MG63 (cell line): ENCODE measurements around the gene ARL16. TPM values are rescaled to one million over a fixed set of nuclear protein-coding genes. Genes with fewer than 3 reads are reported as not detected.

Source experiments
- DNase-seq: peaks from one replicate; pipeline ENCODE4 v3.0.0-alpha.2; 2020
- H3K27me3 ChIP-seq: fragments of 250-450 bp; sonication (Bioruptor Pico); 2 replicates; pipeline ENCODE4 v1.5.1; 2020; ENCODE audit warnings: mild to moderate bottlenecking, moderate library complexity
- H3K36me3 ChIP-seq: fragments of 250-450 bp; sonication (Bioruptor Pico); 2 replicates; pipeline ENCODE4 v1.5.1; 2020; ENCODE audit warnings: mild to moderate bottlenecking, moderate library complexity
- H3K4me3 ChIP-seq: fragments of 250-450 bp; sonication (Bioruptor Pico); 2 replicates; pipeline ENCODE4 v1.5.1; 2020; ENCODE audit warnings: mild to moderate bottlenecking, moderate library complexity
- H3K9me3 ChIP-seq: fragments of 250-450 bp; sonication (Bioruptor Pico); 2 replicates; pipeline ENCODE4 v1.5.1; 2020; ENCODE audit warnings: mild to moderate bottlenecking, moderate library complexity
- total RNA-seq: library from RNA; depleted of rRNA; stranded (reverse); fragments of >200 nt; shearing (Covaris generic); gene quantifications from 2 replicates; pipeline ENCODE4 v1.2.3, GENCODE V29; 2014; ENCODE audit warnings: low replicate concordance; rRNA removed

Gene ARL16
- 35.0 and 47.8 TPM in 2 replicates for total RNA-seq

GRCh38 chr17:81683584-81684441 is at the start of gene ARL16, which contains the start of gene HGS:
ARL16 (minus strand) TSS chr17:81683797; CDS start chr17:81683753, 44 bp downstream.
HGS (plus strand) TSS chr17:81684011; CDS start chr17:81684067, 56 bp downstream.
- Histone ChIP-seq H3K36me3 (peaks cover 67% of the 10 kb centered on the region), H3K4me3 (peak within 1 kb of the TSS; percentile 83), H3K9me3 (no peaks in the 10 kb centered on the region), H3K27me3 (no peaks in the 10 kb centered on the region)
- peak; percentile 98 for DNase-seq

- Histone ChIP-seq H3K36me3 (no peaks in the 10 kb centered on the region), H3K27me3 (no peaks in the 10 kb centered on the region), H3K4me3 (no peak overlapping the region), H3K9me3 (no peaks in the 10 kb centered on the region)
- no peak for DNase-seq
These were observed 43.9 kb upstream of the ARL16 start for GRCh38 chr17:81727324-81728031.

GRCh38 chr17:81726004-81726403 is 42.4 kb upstream of the ARL16 start:
- H3K36me3 ChIP-seq, result no peaks in the 10 kb centered on the region
- H3K9me3 ChIP-seq, result no peaks in the 10 kb centered on the region
- H3K27me3 ChIP-seq, result no peaks in the 10 kb centered on the region
- DNase-seq, result no peak
- H3K4me3 ChIP-seq, result no peak overlapping the region

GRCh38 chr17:81725439-81725838 is 41.8 kb upstream of the ARL16 start:
- Histone ChIP-seq H3K9me3 (no peaks in the 10 kb centered on the region), H3K4me3 (no peak overlapping the region), H3K36me3 (no peaks in the 10 kb centered on the region), H3K27me3 (no peaks in the 10 kb centered on the region)
- DNase-seq, result no peak

GRCh38 chr17:81723651-81724209 is 40.1 kb upstream of the ARL16 start:
- no peak overlapping the region for H3K4me3 ChIP-seq
- no peaks in the 10 kb centered on the region for H3K9me3 ChIP-seq
- no peaks in the 10 kb centered on the region for H3K27me3 ChIP-seq
- peak; percentile 23 for DNase-seq
- H3K36me3 ChIP-seq, result no peaks in the 10 kb centered on the region; the same call in 1 of the 2 replicates

- no peaks in the 10 kb centered on the region for H3K27me3 ChIP-seq
- H3K36me3 ChIP-seq, result peaks cover 8% of the 10 kb centered on the region
- no peak overlapping the region for H3K4me3 ChIP-seq
- H3K9me3 ChIP-seq, result no peaks in the 10 kb centered on the region
- DNase-seq, result peak; percentile 76
These were observed 38.9 kb upstream of the ARL16 start for GRCh38 chr17:81722184-81723120.

GRCh38 chr17:81720267-81721071 is 36.9 kb upstream of the ARL16 start:
- peaks cover 16% of the 10 kb centered on the region for H3K36me3 ChIP-seq
- H3K4me3 ChIP-seq, result no peak overlapping the region
- H3K9me3 ChIP-seq, result no peaks in the 10 kb centered on the region
- no peaks in the 10 kb centered on the region for H3K27me3 ChIP-seq
- no peak for DNase-seq

- Histone ChIP-seq H3K27me3 (no peaks in the 10 kb centered on the region), H3K36me3 (peaks cover 23% of the 10 kb centered on the region), H3K4me3 (no peak overlapping the region), H3K9me3 (no peaks in the 10 kb centered on the region)
- no peak for DNase-seq
These were observed 36.0 kb upstream of the ARL16 start for GRCh38 chr17:81719410-81720266.

- no peak for DNase-seq
- Histone ChIP-seq H3K36me3 (peaks cover 30% of the 10 kb centered on the region), H3K4me3 (no peak overlapping the region)
These were observed 34.1 kb upstream of the ARL16 start for GRCh38 chr17:81717766-81718089.

GRCh38 chr17:81717049-81717765 is 33.6 kb upstream of the ARL16 start:
- H3K9me3 ChIP-seq, result no peaks in the 10 kb centered on the region
- no peak overlapping the region for H3K4me3 ChIP-seq
- peaks cover 30% of the 10 kb centered on the region for H3K36me3 ChIP-seq
- H3K27me3 ChIP-seq, result no peaks in the 10 kb centered on the region
- DNase-seq, result no peak

More at GRCh38 chr17:81717766-81718089, 34.1 kb upstream of the ARL16 start:
- no peaks in the 10 kb centered on the region for H3K27me3 ChIP-seq
- no peaks in the 10 kb centered on the region for H3K9me3 ChIP-seq

- Histone ChIP-seq H3K4me3 (no peak overlapping the region), H3K9me3 (no peaks in the 10 kb centered on the region), H3K36me3 (peaks cover 30% of the 10 kb centered on the region), H3K27me3 (no peaks in the 10 kb centered on the region)
- no peak for DNase-seq
These were observed 33.0 kb upstream of the ARL16 start for GRCh38 chr17:81716674-81716996.

GRCh38 chr17:81715872-81716673 is 32.5 kb upstream of the ARL16 start:
- peaks cover 30% of the 10 kb centered on the region for H3K36me3 ChIP-seq
- H3K4me3 ChIP-seq, result no peak overlapping the region
- H3K27me3 ChIP-seq, result no peaks in the 10 kb centered on the region
- no peaks in the 10 kb centered on the region for H3K9me3 ChIP-seq
- no peak for DNase-seq

- H3K4me3 ChIP-seq, result no peak overlapping the region
- H3K27me3 ChIP-seq, result no peaks in the 10 kb centered on the region
- H3K36me3 ChIP-seq, result peaks cover 30% of the 10 kb centered on the region
- no peak for DNase-seq
- no peaks in the 10 kb centered on the region for H3K9me3 ChIP-seq
These were observed 31.7 kb upstream of the ARL16 start for GRCh38 chr17:81715107-81715871.
